Measurements from ENCODE around the gene CPN2.

Gene CPN2

GRCh38 chr3:194351952-194352536 is 916 bp upstream of the CPN2 start:
- DNase-seq (ENCODE audit: low read depth) = peak; percentile 9

GRCh38 chr3:194350726-194351071 is 429 bp downstream of the CPN2 start:
- DNase-seq (ENCODE audit: low read depth) = no peak

GRCh38 chr3:194348354-194348753 is 2.8 kb downstream of the CPN2 start:
- no peak for DNase-seq (ENCODE audit: low read depth)

- DNase-seq (ENCODE audit: low read depth) = no peak
These were observed 4.5 kb downstream of the CPN2 start for GRCh38 chr3:194346621-194347020.

GRCh38 chr3:194346035-194346434 is 5.1 kb downstream of the CPN2 start:
- DNase-seq (ENCODE audit: low read depth) = no peak

- peak; percentile 48 for DNase-seq (ENCODE audit: low read depth)
These were observed 7.1 kb downstream of the CPN2 start for GRCh38 chr3:194344012-194344411.

- DNase-seq (ENCODE audit: low read depth) = no peak
These were observed 7.6 kb downstream of the CPN2 start for GRCh38 chr3:194343561-194343893.

- no peak for DNase-seq (ENCODE audit: low read depth)
These were observed 8.1 kb downstream of the CPN2 start for GRCh38 chr3:194342861-194343560.

GRCh38 chr3:194340757-194341400 is 10.2 kb downstream of the CPN2 start:
- no peak for DNase-seq (ENCODE audit: low read depth)

GRCh38 chr3:194339840-194340239 is 11.3 kb downstream of the CPN2 start:
- DNase-seq (ENCODE audit: low read depth) = no peak

- no peak for DNase-seq (ENCODE audit: low read depth)
These were observed 11.8 kb downstream of the CPN2 start for GRCh38 chr3:194339356-194339755.

- no peak for DNase-seq (ENCODE audit: low read depth)
These were observed 13.0 kb downstream of the CPN2 start for GRCh38 chr3:194337965-194338753.

GRCh38 chr3:194336601-194337355 is 14.3 kb downstream of the CPN2 start:
- no peak for DNase-seq (ENCODE audit: low read depth)

GRCh38 chr3:194333981-194334320 is 17.2 kb downstream of the CPN2 start:
- DNase-seq (ENCODE audit: low read depth) = no peak

- DNase-seq (ENCODE audit: low read depth) = peak; percentile 83
These were observed 17.7 kb downstream of the CPN2 start for GRCh38 chr3:194333212-194333980.

- no peak for DNase-seq (ENCODE audit: low read depth)
These were observed 18.3 kb downstream of the CPN2 start for GRCh38 chr3:194332858-194333211.

GRCh38 chr3:194330579-194330978 is 20.5 kb downstream of the CPN2 start:
- no peak for DNase-seq (ENCODE audit: low read depth)

- no peak for DNase-seq (ENCODE audit: low read depth)
These were observed 21.0 kb downstream of the CPN2 start for GRCh38 chr3:194330160-194330559.

- no peak for DNase-seq (ENCODE audit: low read depth)
These were observed 21.6 kb downstream of the CPN2 start for GRCh38 chr3:194329583-194329965.

GRCh38 chr3:194328942-194329582 is 22.1 kb downstream of the CPN2 start:
- DNase-seq (ENCODE audit: low read depth) = no peak

GRCh38 chr3:194328053-194328657 is 23.0 kb downstream of the CPN2 start:
- DNase-seq (ENCODE audit: low read depth) = no peak

All from stimulated activated CD4-positive, alpha-beta T cell treated with anti-CD3 and anti-CD28 coated beads, Interleukin-2, amount 100 ng/mL, for 4 hours (primary cell).